GM12864 (cell line): ENCODE results near the gene CEACAM1.

Experiments used
- DNase-seq: peaks from one replicate; pipeline ENCODE4 v3.0.0-alpha.2; 2011; ENCODE audit warnings: low read depth
- H3K4me3 ChIP-seq: 2 replicates; pipeline ENCODE4 v1.5.1; 2011; ENCODE audit warnings: mild to moderate bottlenecking, low read depth, low read length, control low read depth
- TF ChIP-seq, protein P1 (sequence below): IDR thresholded peaks from 2 replicates; pipeline ENCODE4 v1.5.1; 2011; ENCODE audit warnings: low read depth, mild to moderate bottlenecking, moderate library complexity, low read length, control low read depth, inconsistent platforms; ENCODE audit errors: missing control alignments

CEACAM1 gene

GRCh38 chr19:42521346-42522030 is 6.8 kb downstream of the CEACAM1 start:
- DNase-seq, result no peak
- TF ChIP-seq, protein P1, sequence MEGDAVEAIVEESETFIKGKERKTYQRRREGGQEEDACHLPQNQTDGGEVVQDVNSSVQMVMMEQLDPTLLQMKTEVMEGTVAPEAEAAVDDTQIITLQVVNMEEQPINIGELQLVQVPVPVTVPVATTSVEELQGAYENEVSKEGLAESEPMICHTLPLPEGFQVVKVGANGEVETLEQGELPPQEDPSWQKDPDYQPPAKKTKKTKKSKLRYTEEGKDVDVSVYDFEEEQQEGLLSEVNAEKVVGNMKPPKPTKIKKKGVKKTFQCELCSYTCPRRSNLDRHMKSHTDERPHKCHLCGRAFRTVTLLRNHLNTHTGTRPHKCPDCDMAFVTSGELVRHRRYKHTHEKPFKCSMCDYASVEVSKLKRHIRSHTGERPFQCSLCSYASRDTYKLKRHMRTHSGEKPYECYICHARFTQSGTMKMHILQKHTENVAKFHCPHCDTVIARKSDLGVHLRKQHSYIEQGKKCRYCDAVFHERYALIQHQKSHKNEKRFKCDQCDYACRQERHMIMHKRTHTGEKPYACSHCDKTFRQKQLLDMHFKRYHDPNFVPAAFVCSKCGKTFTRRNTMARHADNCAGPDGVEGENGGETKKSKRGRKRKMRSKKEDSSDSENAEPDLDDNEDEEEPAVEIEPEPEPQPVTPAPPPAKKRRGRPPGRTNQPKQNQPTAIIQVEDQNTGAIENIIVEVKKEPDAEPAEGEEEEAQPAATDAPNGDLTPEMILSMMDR, result no peak

DNA sequence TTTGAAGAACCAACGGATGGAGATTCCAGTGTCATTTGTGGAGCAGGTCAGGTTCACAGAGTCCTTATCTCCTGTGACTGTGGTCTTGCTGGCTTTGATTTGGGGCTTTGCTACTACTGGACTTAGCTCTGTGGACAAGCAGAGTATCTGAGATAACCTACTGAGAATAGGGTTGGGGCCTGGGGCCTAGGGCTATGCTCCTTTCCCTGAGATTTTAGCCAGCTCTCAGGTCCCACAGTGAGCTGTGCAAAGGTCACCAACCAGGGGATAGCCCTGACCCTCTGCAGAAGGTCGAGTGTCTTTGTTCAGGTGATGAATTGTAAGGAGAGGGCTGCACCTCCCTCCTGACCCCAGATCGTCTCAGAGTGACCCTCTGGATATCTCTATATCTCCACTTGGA is 9.2 kb downstream of the CEACAM1 start:
- no peak for DNase-seq
- no peak overlapping the region for H3K4me3 ChIP-seq
- TF ChIP-seq, protein P1, result no peak

More at GRCh38 chr19:42521346-42522030, 6.8 kb downstream of the CEACAM1 start:
- no peak overlapping the region for H3K4me3 ChIP-seq

GRCh38 chr19:42516771-42517170 is 11.5 kb downstream of the CEACAM1 start:
- no peak overlapping the region for H3K4me3 ChIP-seq
- no peak for DNase-seq
- TF ChIP-seq, protein P1, result no peak

DNA sequence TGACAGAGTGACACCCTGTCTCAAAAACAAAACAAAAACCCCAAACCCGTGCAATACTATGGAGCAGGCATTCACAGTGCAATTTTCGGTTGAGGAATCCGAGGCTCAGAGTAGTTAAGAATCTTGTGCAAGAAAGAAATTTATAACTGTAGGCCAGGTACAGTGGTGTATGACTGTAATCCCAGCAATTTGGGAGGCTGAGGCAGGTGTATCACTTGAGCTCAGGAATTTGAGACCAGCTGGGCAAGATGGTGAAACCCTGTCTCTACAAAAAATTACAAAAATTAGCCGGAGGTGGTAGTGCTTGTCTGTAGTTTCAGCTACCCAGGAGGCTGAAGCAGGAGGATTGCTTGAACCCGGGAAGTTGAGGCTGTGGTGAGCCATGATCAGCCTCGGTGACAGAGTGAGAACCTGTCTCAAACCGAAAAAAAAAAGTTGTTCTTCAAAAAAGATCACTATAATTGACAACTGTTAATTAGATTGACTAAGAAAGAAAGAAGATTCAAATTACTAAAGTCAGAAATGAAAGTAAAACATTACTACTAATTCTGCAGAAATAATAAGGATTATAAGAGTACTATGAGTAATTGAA is 12.9 kb downstream of the CEACAM1 start:
- no peak overlapping the region for H3K4me3 ChIP-seq
- TF ChIP-seq, protein P1, result no peak
- DNase-seq, result no peak

DNA sequence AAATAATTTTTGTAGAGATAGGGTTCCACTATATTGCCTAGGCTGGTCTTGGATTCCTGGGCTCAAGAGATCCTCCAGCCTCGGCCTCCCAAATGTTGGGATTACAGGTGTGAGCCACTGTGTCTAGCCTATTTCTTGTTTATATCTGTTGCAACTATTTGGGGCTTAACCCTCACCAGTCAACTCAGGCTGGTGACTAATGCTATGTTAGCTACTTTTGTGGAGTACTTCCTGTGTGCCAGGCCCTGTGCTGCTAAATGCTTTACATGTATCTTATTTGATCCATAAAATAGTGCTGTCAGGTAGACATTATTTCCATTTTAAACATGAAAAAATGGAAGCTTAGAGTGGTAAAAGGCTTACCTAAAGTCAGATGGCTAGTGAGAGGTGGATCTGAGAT is 13.8 kb downstream of the CEACAM1 start:
- TF ChIP-seq, protein P1, result no peak
- H3K4me3 ChIP-seq, result no peak overlapping the region
- no peak for DNase-seq

DNA sequence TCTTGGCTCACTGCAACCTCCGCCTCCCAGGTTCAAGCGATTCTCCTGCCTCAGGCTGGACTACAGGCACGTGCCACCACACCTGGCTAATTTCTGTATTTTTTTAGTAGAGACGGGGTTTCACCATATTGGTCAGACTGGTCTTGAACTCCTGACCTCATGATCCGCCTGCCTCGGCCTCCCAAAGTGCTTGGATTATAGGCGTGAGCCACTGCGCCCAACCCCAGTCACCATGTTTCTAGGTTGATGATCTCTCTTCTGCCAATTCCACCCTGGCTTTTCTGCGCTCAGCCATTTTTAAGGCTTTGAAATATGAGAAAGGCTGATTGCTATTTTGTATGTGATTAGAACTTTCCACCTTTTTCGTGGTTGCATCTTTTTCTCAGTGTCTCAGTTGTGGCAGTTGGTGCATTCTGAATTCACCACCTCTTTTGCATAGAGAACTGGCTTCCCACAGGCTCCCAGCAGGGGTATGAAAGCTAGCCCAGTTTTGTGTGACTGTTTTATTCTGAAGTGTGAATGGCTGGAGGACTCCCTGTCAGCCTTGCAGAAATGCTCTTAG is 15.5 kb downstream of the CEACAM1 start:
- H3K4me3 ChIP-seq, result no peak overlapping the region; the same call in 1 of the 2 replicates
- TF ChIP-seq, protein P1, result no peak
- DNase-seq, result peak; percentile 76
